Inferior parietal cortex (tissue), 1 donor: Measurements from ENCODE around the gene WRAP73.

Experiments
- DNase-seq: peaks from one replicate; pipeline ENCODE4 v3.0.0-alpha.2; 2016; ENCODE audit errors: extremely low spot score

WRAP73 gene

GRCh38 chr1:3646596-3646995 is 3.3 kb downstream of the WRAP73 start:
- no peak for DNase-seq

- no peak for DNase-seq
These were observed 4.1 kb downstream of the WRAP73 start for GRCh38 chr1:3645666-3646355.

- DNase-seq: no peak
These were observed 4.7 kb downstream of the WRAP73 start for GRCh38 chr1:3645247-3645646.

DNA sequence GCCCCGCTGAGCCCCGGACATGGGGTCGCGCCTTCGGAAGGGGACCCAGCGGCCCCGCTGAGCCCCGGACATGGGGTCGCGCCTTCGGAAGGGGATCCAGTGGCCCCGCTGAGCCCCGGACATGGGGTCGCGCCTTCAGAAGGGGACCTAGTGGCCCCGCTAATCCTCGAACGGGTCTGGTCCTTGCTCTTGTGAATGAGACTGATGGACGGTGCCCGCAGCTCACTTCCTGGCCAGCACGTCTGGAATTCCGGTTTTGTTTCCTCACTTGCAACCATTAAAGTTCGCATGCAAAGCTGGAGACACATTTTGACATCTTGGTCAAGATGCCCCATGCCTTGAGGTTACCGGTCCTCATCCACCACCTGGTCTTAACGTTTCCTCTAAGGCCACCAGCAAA is 5.6 kb downstream of the WRAP73 start:
- no peak for DNase-seq

DNA sequence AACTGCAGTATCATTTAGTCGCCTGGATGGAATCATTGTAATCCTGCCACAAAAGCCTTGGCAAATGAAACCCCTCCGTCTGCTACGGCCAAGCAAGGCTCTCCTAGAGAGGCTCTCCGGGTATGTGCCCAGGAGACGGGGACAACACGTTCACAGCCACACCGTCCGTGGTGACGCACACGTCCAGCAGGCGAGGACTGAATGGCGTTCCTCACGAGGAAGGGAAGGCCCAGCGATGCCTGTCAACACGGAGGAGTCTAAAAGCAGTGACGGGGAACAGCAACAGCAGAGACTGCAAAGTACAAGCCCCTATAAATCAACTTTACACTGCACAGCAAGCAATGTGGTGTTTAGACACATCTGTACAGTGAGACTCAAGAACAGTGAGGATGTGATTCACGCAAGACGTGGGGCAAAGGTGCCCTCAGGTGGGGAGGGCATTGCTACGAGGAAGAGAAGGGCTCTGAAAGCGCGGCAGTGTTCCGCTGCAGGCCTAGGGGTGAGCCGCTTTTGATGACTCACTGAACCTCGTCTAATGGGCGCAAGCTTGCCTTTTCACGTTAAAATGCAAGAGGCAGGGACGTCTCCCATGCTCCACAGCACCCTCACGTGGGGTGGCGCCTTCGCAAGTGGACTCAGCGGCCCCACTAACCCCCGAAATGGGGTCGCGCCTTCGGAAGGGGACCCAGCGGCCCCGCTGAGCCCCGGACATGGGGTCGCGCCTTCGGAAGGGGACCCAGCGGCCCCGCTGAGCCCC is 6.8 kb downstream of the WRAP73 start:
- no peak for DNase-seq

DNA sequence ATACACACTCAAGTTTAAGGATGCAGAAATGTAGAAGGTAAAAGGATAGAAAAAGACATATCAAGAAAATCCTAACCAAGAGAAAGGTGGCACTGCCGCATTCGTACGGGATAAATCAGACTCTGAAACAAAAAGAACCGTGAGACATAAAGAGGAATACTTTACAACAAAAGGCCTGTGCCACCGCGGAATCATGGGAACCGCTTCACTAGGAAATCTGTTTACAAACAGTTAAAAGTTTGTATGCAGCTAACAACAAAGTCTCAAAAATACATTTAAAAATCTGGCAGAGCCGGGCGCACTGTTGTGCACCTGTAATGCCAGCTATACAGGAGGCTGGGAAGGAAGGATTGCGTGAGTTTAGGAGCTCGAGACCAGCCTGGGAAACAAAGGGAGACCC is 8.1 kb downstream of the WRAP73 start:
- DNase-seq: no peak

DNA sequence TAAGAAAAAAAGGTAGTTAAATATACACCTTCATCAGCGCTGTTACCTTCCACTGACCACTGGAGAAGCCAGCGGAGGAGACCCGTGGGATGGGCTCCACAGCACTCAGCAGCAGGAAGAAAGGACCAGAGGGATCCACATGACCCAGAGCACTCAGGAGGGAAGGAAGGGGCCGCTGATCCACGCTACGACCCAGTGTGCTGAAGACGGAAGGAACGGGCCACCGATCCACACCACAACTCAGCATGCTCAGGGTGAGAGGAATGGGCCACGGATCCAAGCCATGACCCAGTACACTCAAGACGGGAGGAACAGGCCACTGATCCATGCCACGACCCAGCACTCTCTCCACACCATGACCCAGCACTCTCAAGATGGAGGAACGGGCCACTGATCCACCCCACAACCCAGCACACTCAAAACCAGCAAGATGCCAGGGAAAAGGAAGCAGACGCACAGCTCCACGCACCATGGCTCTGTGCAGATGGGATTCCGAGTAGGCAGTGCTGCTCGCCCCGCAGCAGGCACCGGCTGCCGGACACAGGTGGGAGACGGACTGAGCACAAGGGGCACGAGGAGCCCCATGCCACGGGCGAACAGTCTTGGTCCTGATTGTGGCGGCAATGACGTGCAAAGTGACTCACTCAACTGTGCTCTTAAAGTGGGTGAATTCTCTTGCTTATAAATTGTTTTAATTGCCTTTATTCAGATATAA is 8.7 kb downstream of the WRAP73 start:
- DNase-seq: no peak

DNA sequence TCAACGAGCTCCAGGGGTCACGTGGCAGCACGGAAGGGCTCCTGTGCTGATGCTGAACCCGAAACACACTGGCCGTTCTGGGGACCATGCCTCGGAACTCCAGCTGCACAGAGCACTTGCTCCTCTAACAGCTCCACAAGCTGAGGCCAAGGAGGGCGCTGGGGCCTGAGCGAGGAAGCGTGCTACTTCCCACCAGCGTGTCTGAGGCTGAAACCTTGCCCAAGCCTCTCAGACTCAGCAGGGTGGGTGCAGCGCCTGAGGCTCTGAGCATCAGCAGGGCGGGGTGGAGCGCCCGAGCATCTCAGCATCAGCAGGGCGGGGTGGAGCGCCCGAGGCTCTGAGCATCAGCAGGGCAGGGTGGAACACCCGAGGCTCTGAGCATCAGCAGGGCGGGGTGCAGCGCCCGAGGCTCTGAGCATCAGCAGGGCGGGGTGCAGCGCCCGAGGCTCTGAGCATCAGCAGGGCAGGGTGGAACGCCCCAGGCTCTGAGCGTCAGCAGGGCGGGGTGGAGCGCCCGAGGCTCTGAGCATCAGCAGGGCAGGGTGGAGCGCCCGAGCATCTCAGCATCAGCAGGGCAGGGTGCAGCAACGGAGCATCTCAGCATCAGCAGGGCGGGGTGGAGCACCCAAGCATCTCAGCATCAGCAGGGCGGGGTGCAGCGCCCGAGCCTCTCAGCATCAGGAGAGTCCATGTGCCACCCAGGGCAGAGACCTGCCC is 9.6 kb downstream of the WRAP73 start:
- no peak for DNase-seq

- no peak for DNase-seq
These were observed 10.4 kb downstream of the WRAP73 start for GRCh38 chr1:3639397-3639911.

DNA sequence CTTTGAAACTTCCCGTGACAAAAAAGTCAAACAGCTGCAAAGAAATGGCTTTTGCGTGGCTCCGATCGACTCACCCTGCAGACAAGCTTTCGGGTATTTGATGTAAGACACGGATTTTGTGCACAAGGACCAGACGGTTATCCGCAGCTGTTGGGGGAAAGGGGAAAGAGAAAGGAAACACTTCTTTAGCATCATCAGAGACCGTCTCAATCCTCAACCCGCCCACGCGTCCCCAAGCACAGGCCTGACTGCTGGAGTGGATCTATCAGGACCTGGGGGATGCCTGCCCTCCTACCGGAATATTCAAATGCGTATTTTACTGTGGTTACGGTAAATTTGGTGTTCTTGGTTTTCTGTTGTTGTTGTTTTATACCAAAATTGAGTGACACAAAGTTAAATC is 11.2 kb downstream of the WRAP73 start:
- DNase-seq: no peak

DNA sequence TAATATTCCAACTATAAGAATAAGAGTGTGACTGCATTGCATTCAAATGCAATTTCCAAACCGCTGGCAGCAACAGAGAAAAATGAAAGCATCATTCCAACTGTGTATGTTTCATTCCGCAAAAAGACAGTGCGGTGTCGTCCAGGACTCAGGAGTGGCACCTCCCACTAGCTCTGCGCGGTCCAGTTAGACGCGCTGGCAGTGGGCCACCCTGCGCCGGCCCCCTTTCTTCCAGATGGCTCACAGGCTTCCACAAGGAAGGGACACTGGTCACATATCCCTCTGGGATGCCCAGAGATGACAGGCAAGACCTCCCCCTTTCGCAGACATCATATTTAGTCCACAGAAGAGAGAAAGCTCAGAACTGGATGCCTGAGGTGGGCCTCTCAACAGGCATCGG is 11.9 kb downstream of the WRAP73 start:
- DNase-seq: no peak

DNA sequence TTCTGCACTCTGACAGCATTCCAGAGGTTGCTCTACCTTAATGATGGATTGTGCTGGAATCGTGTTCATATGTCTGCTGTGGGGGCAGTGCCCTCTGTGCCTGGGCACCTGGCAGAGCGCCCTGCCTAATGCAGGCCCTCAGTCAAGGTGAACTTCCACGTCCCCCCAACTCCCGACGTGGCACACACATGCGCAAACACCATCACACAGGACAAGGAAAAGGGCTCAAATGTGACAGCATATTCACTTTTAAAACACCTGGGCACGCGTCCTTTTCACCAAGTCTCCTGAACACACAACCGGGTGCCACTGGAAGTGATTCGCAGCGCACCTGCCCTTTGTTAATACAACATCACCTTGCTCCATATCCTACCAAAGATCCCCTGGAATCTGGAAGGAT is 13.4 kb downstream of the WRAP73 start:
- no peak for DNase-seq

DNA sequence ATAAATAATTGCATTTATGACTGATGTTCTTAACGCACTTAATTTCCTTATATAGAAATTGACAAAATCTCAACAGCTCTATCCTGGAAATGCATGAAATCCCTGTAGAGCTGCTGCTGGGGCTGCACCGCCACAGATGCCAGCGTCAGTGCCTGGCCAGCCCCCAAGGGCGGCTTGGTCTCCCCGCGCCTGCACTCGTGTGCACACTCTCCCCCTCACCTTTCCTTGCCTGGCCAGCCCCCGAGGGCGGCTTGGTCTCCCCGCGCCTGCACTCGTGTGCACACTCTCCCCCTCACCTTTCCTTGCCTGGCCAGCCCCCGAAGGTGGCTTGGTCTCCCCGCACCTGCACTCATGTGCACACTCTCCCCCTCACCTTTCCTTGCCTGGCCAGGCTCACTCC is 13.8 kb downstream of the WRAP73 start:
- no peak for DNase-seq

- no peak for DNase-seq
These were observed 15.7 kb downstream of the WRAP73 start for GRCh38 chr1:3634059-3634800.

- no peak for DNase-seq
These were observed 16.4 kb downstream of the WRAP73 start for GRCh38 chr1:3633344-3634058.

DNA sequence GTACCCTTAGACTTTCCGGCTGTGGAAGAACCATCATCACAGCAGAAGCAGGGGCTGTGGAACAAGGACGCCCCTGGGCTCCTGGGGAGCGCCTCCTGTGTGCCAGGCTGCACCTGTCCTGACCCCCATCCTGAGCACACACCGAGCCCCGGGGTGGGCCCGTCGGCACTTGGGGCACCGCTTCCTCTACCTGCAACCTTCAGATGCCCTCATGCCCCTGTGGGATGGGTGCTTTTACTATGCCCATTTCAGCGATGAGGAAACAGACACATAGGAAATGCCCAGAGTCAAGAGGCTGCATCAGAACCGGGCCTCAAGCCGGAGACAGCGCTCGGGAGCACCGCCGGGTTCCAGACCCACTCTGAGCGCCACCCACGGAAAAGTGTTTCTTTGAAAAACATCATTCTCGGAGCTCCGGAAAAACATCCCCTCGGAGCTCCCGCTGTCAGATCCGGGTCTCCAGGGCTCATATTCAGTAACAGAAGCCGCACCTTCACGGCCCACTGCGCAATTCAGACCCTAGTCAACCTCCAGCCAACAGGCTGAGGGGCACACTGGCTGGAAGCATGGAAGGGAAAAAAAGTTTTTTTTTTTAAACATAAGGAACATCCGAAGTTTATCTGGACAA is 17.1 kb downstream of the WRAP73 start:
- no peak for DNase-seq

DNA sequence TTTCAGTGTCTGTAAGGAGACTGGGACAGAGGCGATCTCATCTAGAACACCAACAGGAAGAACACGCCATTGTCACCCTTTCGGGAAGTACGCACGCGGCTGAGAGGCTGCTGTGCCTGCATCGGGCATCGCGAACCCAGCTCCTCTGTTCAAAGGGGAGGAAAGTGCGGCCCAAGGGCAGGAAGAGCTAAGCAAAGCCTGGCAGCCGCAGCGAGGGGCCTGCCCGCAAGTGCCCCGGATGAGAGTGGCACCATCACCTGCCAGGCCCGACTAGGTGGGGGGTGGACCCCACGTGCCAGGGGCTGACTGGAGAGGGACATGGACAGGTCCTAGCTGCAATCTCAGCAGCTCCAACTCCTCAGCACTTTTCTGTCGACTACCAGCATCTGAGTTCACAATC is 17.6 kb downstream of the WRAP73 start:
- no peak for DNase-seq

- DNase-seq: no peak
These were observed 18.3 kb downstream of the WRAP73 start for GRCh38 chr1:3631320-3632260.

DNA sequence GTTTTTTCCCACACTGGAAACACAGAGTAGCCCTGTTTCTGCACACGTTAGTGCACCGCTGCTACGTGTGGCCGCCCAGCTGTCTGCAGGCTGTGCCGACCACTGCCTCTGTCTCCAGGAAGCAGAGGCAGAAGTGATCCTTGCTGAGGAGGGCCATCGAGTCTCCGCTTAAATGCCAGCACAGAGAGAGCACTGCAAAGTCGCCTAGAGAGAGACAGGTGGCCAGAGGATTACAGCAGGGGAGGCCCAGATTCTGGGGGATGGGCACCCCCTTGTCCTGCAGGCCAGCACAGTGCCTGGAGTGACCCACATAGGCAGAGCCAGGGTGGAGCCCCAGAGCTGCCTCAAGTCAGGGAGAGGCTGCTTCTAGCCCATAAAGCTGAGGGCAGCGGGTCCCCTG is 19.0 kb downstream of the WRAP73 start:
- DNase-seq: no peak
